Activated CD4-positive, CD25-positive, alpha-beta regulatory T cell treated with anti-CD3 and anti-CD28 coated beads, Interleukin-2, amount 50 U/mL, for 72 hours (primary cell): ENCODE data around the gene LRRC8B.

ENCODE experiments used
- DNase-seq: peaks from one replicate; pipeline ENCODE4 v3.0.0; 2021

LRRC8B gene

DNA sequence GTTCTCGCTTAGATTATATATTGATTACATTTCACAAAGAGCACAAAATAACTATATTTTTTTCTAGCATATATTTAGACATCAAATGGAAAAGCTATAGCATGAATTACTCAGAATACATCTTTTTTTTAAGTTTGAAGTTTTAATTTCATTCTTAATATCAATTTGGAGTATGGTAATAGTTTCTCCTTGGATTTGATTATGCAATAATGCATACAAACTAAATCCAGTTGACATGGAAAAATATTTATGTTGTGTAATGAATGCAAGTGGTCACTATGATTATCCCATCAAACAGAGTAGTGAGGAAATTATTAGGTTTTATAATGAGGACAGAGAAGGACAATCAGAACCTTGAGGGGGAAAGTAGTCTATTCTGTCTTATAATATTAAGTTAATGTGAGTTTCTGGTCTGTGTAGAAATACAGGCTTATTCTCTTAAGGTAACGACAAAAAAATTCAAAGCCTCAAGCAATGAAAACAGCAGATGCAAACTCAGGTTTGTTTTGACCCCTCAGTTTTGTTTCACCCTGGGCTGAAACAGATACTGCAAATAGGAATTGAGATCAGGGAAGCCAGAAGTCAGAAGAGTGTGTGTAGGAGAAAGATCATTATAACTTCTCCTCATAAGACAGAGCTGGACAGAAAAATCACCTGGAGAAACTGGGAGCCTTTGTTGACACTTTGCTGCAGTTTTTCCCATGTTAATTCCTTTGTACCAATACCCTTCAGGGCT, 23.7 kb downstream of the LRRC8B start:
- no peak for DNase-seq

DNA sequence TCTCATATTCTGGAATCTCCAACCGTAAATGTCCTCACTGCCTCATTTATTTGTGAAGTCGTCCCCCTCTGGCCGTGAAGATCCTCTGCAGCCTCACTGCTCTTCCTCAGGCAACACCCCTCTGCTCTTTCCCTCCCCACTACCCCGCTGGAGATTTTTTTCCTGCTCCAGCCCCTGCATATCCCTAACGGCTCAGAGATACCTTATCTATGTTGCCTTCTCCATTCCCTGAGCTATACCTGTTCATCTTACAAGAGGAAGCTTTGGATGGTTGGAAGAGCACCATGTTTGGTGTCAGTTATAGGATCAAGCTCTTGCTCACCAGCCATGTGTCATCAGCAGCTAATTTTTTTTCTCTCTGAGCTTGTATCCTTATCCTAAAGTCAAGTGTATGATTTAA, 26.4 kb downstream of the LRRC8B start:
- no peak for DNase-seq

DNA sequence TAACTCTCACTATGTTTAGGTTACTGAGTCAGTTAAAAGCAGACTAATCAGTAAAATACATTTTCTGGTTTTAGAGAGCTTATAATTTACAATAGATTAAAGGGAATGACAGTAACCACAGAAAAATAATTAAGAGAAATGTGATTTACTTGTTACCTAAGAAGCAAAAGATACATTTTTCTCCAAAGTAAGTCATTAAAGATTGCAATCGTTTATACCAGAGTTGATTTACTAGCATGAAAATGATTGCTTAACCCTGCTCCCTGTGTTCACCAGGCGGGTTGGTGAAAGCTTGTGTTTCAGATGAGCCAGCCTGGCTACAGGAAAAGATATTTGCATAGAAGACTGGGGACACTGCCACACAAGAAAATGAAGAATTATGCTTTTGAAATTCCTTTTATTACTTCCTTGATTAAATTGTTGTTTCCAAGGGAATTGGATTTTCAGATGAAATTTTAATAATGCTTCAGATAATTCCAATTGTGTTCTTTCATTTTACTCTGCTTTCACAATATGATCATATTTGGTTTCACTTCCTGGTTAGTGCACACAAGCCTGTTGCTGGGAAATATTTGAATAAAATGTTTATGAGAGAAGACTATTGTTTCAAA, 27.9 kb downstream of the LRRC8B start:
- no peak for DNase-seq

DNA sequence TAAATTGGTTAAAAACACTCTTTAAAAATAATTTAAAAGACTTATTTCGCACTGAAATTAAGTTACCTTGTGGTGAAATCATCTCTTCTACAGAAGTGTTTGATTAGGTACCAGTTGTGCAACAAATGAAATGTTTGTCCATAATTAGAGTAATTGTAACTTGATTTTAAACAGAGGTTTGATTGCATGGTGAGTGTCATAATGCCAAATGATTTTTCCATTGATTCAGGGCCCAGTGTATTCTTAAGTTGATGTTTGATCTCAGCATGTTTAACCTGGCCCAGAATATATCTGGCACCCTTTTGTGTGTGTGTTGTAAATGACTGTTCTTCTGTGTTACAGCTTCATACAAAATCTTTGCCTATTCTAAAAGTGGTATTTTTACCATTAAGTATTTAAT, 28.5 kb downstream of the LRRC8B start:
- DNase-seq, result no peak

DNA sequence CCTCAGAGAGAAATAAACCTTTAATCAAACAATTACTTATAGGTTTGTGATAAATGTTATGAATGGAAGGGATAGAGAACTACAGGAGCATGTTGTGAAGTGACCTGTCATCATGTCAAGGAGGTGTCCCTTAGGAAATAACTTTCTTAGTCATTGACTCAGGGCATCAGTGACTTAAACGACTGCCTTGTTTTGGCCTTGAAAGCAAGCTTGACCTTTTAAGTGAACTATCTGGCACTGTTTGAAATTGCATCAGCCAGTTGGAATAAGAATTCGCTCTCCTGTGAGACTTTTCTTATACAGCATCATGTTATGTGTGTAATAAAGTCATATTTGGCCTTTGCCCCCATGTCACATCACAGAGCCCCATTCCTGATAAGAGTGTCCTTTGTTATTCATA, 30.9 kb downstream of the LRRC8B start:
- DNase-seq, result no peak

DNA sequence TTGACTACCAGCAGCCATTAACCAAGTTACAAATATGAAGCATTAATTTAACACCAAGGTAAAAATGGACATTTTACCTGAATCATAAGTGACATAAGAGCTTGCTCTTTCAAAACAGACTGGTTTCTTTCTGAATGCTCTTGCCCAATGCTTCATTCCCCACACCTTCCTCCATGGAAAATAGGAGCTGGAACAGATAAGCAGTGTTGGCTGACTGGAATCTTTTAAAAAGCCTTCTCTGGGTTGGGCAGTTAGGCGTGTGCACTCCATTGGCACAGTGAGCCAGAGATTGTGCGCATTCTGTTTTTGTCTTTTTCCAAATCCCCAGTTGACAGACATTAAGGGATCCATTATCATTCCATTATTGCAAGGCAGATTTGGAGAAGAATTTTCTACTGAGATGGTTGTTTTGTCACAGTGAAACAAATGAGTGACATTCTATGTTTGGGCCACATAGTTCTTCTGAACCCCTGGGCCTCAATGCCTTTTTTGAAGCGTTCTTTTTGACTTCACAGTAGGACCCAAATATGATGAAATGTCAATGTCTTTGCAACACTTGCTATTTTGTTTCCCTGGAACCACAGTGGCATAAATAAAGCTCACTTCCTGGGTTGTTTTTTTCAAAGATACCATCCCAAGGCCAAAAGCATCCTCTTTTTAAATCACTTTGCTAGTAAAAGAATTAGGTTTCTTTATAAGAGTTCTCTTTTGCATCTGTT, 32.3 kb downstream of the LRRC8B start:
- no peak for DNase-seq

DNA sequence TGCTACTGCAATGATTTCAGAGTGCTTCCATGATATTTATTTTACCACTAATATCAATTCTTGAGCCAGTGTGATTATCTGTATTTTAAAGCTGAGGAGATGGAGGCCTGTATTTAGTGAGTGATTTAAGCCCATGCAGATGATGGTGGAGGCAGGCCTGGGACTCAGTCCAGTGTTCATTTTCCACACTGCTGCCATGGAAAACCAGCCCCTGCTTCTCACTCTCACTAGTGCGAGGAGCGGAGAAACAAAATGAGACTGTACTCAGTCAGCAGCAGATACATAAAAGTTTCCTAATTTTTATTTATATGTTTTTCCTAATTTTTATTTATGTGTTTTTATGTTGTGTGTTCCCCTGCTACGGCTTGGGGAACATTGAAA, 32.8 kb downstream of the LRRC8B start:
- DNase-seq, result no peak

DNA sequence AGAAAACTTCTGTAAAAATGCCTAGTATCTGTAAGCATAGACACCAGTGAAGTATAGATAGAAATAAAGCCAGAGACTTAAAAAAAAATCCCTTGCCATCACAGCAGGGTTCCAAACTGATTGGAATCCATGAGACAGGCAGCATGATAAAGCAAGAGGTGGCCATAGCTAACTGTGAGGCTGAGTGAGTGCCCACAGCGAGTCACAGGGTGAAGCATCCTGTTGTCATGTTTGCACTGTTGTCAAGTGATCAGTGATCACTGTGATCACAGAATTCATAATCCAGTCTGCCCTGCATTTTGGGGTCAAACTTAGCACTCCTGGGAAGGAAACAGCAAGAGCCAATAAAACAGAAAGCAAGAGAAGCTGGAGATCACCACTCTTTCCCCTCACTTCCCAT, 33.3 kb downstream of the LRRC8B start:
- no peak for DNase-seq

DNA sequence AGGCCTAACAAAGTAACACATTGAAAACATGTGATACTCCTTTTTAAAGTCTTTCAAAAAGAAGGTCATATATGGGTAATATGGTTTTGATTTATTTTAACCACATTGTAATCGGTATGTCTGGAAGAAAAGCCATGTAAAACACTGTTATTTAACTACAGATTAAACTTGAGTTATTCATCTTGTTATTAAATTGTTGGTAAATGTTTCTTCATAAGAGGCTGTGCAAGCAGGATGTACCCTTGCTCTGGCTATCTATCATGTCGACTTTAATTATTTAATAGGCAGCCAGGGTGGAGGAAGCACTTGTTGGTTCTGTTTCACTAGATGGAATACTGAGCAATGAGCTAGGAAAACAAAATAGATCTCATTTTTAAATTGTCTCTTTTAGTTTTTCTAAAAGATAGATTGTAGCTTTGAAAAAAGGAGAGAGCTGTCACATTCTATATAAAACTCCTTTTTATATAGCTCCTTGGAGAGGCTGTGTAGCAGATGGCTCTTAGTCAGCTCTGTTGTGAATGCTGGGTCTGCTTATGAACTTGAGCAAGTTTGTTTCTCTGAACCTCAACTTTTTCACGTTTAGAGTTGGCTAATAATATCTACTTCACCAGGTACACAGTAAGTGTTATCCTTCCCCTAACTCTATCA, 39.5 kb downstream of the LRRC8B start:
- DNase-seq, result no peak

DNA sequence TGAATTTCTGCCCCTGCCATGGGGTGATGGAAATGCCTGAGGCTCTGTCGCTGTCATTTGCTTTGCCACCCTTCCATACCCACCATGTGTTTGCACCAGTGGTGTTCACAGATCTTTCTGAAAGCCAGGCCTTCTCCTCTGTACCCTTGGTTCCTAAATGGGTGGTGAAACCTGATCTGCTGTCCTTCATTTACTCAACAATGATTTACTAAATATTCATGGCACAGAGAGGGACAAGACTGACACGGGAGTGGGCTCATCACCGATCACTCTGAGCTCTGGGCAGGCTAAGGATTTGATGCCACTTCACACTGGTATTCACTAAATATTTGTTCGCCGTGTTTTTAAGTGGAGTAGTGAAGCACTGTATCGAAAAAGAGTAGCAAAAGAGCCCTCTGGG, 40.9 kb downstream of the LRRC8B start:
- DNase-seq, result no peak

DNA sequence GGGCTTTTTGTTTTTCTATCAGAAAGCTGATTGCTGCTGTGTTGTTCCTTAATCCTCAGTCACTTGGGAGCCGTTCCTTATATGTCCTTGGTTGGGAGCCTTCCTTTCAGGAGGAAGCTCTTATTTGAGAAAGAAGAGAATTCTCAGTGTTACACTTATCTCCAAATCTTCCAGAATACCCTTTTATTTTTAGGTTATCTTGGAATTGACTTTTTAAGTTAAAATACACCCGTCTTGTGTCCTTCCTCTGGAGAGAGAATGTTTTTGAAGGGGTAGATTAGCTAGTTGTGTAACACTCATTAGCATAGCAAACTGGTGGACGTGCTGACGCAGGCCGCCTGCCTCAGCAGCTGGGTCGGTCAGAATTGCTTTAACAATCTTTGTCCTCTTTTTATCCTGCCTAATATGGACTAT, 42.1 kb downstream of the LRRC8B start:
- no peak for DNase-seq

DNA sequence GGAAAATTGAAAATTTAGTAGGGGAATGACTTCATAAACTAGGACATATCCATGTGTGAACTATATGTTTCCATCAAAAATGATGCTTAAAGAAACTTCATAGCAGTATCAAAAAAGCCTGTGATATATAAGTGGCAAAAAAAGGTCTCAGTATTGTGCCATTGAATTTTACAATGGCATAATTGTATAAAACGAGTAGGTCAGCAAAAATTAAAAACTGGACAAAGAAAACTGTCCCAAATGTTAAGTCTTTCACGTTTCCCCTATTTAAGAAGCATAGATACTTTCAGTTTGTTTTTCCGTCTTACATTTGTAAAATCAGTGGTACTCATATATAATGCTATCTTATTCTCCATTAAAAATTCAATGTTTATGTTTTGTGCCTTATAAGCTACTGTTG, 43.2 kb downstream of the LRRC8B start:
- no peak for DNase-seq

DNA sequence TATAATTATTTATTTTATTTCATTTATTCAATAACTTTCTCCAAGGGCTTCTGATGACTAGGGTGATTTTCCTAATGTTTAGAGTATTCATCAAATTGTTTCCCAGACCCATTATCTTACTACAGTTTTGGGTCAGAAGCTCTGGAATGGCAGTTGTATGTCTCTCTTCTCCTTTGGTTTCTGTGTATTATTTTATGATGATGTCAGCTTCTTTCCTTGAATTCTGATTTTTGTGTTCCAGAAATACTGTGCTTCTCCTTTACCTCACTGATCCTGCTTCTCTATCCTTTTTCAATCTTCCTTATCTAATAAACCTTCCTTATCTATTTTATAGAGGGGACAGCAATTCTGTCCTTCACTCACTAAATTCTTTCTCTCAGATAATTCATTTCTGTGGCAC, 48.8 kb downstream of the LRRC8B start:
- no peak for DNase-seq

DNA sequence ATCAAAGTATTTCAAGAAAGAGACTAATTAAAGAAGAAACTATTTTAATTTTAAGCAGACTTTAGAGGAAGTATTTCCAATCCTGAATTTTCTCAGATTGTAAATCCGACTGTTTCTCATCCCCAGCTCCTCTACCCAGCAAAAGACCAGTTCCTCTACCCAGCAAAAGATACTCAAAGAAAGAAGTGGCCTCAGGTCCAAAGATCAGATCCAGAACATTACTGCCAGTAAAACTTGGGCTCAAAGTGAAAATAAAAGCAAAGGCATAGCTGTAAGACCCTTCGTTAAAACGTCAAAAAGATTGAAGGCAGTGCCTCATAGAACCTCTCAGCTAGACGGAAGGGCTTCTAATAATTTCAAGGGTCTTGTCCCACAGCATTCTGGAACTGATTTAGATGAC, 50.0 kb downstream of the LRRC8B start:
- DNase-seq, result no peak

DNA sequence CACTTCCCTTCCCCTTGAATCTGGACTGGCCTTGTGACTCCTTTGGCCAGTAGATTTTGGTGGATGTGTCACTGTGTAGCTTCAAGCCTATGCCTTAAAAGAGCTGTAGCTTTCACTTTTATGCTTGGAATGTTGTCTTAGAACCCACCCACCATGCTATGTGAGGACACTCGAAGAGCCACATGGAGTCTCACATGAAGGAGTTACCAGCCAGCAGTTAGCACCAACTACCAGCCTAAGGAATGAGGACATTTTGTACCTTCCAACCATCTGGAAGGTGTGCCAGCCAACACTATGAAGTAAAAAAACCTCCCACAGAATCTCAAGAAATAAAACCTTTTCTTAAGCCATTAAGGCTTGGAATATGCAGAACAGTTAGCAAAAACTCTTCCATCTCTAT, 50.6 kb downstream of the LRRC8B start:
- no peak for DNase-seq

DNA sequence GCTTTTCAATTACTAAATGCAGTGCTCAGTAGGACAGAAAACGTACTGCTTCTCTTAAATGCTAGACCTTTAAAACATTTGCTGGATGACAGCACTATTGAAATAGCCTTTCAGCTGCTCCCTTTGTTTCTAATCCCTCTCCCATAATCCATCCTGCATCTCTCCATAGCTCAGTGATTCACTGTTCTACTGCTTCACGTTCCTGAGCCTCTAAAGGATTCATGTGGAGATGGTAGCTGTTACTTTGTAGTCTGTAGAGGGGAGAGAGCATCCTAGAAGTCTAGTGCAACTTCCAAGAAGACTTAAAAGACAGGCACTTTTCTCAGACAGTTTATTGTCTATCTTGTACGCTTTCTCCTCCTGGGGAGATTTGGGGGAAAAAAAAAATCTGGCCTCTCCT, 51.4 kb downstream of the LRRC8B start:
- DNase-seq, result no peak

DNA sequence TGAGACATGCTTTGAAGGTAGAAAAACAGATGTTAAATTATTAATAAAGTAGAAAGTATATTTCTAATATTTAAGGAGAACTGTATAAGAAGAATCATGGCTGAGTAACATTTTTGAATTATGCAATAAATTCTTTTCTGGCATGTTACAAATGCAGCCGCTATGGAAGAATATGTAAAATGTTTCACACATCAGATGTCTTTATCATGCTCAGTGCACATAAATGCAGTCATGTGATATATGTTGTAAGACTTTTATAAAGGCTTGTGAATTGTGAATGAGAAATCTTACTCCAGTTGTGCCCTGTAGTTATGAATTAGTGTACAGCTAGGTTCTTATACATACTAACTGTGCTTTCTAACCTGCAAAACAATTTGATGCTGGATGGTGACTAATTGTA, 53.5 kb downstream of the LRRC8B start:
- no peak for DNase-seq

DNA sequence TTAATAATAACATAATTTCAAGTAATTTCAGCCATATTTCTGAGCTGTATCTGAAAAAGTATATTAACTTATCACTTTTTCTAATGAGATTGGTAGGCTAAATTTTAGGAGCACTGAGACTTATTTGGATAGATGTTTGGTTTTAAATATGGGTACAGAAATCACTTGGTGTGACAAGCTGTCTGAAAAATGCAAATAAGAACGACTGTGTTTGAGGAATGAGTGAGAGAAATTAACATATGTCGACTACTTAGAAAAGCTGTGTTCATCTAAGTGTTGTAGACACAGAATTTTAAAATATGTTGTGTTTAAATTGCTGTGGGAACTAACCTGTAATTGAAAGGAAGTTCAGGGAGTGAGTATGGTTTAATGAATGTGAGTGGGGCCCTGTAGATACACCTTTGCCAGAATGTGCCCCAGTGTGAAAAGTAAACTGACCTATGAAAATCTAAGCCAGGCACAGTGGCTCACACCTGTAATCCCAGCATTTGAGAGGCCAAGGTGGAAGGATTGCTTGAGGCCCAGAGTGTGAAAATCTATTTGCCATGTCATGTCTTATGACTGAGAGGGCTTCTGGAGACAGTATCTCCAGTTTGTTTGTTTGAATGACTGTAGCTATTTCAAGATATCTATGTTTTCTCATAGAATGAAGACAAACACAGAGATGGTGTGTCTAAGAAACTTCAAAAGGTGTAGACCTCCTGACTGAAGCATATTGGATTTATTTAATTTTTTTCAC, 54.5 kb downstream of the LRRC8B start:
- no peak for DNase-seq

DNA sequence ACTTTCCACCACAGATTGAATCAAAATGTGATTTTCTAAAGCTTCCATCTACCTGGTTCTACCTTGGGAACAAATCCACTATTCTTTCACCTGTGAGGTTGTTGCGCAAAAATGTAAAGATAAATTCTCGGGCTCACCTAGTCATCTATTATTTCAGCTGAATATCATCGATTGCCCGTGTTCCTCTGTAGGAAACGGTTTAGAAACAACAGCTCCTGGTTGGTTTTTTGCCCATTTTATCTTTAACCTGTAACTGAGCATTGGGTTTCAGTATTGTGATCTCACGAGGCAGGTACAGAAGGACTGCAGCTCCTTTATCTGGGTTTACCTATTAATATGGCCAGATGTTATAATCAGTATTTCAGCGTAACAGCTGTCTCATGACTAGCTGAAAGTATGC, 55.4 kb downstream of the LRRC8B start:
- no peak for DNase-seq

DNA sequence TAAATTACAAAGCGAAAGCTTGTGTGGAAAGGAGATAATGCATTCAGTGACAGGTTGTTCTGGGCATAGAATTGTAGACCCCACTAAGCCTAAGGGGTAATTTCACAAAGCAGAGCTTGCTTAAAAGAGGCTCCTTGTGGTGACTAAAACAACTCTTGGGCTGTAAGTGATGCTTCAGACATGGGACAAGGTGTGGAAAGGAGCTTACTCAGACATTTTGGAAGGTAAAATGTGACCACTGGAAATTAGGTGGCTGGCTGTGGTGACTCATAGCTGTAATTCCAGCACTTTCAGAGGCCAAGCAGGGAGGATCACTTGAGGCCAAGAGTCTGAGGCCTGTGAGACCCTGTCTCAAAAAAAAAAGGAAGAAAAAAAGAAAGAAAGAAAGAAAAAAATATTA, 57.2 kb downstream of the LRRC8B start:
- DNase-seq, result no peak

DNA sequence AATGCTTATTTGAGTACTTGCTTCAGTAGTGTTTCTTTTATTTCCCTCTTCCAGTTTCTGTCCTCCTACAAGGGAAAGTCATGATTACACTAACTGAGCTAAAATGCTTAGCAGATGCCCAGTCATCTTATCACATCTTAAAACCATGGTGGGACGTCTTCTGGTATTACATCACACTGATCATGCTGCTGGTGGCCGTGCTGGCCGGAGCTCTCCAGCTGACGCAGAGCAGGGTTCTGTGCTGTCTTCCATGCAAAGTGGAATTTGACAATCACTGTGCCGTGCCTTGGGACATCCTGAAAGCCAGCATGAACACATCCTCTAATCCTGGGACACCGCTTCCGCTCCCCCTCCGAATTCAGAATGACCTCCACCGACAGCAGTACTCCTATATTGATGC, 57.9 kb downstream of the LRRC8B start:
- DNase-seq, result no peak

DNA sequence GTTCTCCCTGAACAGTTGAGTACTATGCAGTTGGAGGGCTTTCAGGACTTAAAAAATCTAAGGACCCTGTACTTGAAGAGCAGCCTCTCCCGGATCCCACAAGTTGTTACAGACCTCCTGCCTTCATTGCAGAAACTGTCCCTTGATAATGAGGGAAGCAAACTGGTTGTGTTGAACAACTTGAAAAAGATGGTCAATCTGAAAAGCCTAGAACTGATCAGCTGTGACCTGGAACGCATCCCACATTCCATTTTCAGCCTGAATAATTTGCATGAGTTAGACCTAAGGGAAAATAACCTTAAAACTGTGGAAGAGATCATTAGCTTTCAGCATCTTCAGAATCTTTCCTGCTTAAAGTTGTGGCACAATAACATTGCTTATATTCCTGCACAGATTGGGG, 59.6 kb downstream of the LRRC8B start:
- DNase-seq, result no peak

DNA sequence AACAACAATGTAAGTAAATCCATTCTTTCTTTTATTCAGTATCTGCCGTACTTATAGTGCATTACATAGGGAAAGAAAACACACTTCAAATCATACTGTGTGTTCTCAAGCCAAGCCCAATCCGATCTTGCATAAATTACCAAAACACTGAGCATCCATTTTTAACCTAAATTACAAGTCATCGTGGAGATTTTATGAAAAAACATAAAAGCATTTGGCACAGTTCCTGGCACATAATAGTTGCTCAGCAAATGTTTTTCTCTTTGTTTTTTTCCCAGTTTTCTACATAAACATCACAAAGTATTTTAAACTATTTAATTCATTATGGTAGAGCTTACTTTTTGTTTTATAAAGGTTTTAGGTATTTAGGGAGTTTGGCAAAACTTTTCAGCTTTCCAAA, 60.2 kb downstream of the LRRC8B start:
- no peak for DNase-seq
